Mucosa of descending colon (tissue), 3 donors: ENCODE data around the gene IL24. TPM values are rescaled to one million over a fixed set of nuclear protein-coding genes. Genes with fewer than 3 reads are reported as not detected.

ENCODE experiments used
- ATAC-seq: fragments of 200-7000 bp; cut with Tn5 transposase; one replicate; pipeline ENCODE4 v1.9.1; 2020; ENCODE audit warnings: mild to moderate bottlenecking, moderate library complexity
- DNase-seq, 3 donors: peaks; one replicate each; pipeline ENCODE4 v3.0.0-alpha.2; 2020
- H3K36me3 ChIP-seq: fragments of 200-600 bp; one replicate; pipeline ENCODE4 v1.8.0; 2021; ENCODE audit warnings: low read depth, mild to moderate bottlenecking
- H3K4me1 ChIP-seq: fragments of 200-600 bp; one replicate; pipeline ENCODE4 v1.8.0; 2021; ENCODE audit warnings: low read depth, mild to moderate bottlenecking
- H3K4me3 ChIP-seq: fragments of 200-600 bp; one replicate; pipeline ENCODE4 v1.8.0; 2021; ENCODE audit warnings: mild to moderate bottlenecking
- H3K9me3 ChIP-seq: fragments of 200-600 bp; one replicate; pipeline ENCODE4 v1.8.0; 2021; ENCODE audit warnings: mild to moderate bottlenecking
- CTCF ChIP-seq: fragments of 200-600 bp; IDR thresholded peaks from one replicate; pipeline ENCODE4 v1.8.0; 2022; ENCODE audit warnings: antibody characterized with exemption, mild to moderate bottlenecking
- intact Hi-C, 2 donors: fragments of 100-400 bp; cut with DNase I in 1 of 2; cut with micrococcal nuclease in 1 of 2; formaldehyde crosslinking; loops; one replicate each; pipeline versions ENCODE4 v1.11.0 to v1.11.1; 2022; cut with DNase I, micrococcal nuclease
- total RNA-seq, 3 donors: library from RNA; stranded (reverse); fragmentation: NEBNext Ultra II Directional in 2 of 3; extraction: Animal tissue kit (Norgen Biotek cat#: 25700) in 2 of 3; gene quantifications; one replicate each; pipeline versions ENCODE4 v1.2.1 to v1.2.4, GENCODE V29; 2021 to 2023
- donor health status: DM: no; HTN: no; CAD: no; lungs with moderate emphysema.
- donor health status: DM: no; HTN: no; CAD: no.
- donor health status: DM: no; HTN: yes; CAD: no.

The IL24 gene
- total RNA-seq, 3 donors from 2014 or later: not detected

GRCh38 chr1:206951318-206952100, 54.3 kb downstream of the IL24 start:
- Histone ChIP-seq H3K4me1 (peaks cover 72% of the 10 kb centered on the region), H3K4me3 (no peak overlapping the region), H3K36me3 (no peaks in the 10 kb centered on the region), H3K9me3 (no peaks in the 10 kb centered on the region)
- intact Hi-C loops: no loop called here
- peak; percentile 56 for ATAC-seq
- DNase-seq: peak in 2 of 3 donors; percentile 56 to 72
- TF ChIP-seq CTCF: no peak

GRCh38 chr1:206952171-206952570, 54.9 kb downstream of the IL24 start:
- Histone ChIP-seq H3K36me3 (no peaks in the 10 kb centered on the region), H3K4me3 (no peak overlapping the region), H3K4me1 (peaks cover 74% of the 10 kb centered on the region), H3K9me3 (no peaks in the 10 kb centered on the region)
- intact Hi-C loops: no loop called here
- no peak for TF ChIP-seq CTCF
- DNase-seq (peak in 1 of 3 donors; percentile 43), ATAC-seq (peak; percentile 50)

- H3K9me3 ChIP-seq: no peaks in the 10 kb centered on the region
- intact Hi-C loops: no loop called here
- no peaks in the 10 kb centered on the region for H3K36me3 ChIP-seq
- peak; percentile 86 to 89 (median 88) for DNase-seq
- ATAC-seq: peak; percentile 69
- TF ChIP-seq CTCF: no peak
- no peak overlapping the region for H3K4me3 ChIP-seq
- peaks cover 70% of the 10 kb centered on the region for H3K4me1 ChIP-seq
Observed at GRCh38 chr1:206953126-206953525, 55.9 kb downstream of the IL24 start.

GRCh38 chr1:206953626-206954025, 56.4 kb downstream of the IL24 start:
- no peak for TF ChIP-seq CTCF
- no peak for DNase-seq
- intact Hi-C loops: no loop called here
- ATAC-seq: no peak
- Histone ChIP-seq H3K4me3 (no peak overlapping the region), H3K4me1 (peaks cover 67% of the 10 kb centered on the region), H3K36me3 (no peaks in the 10 kb centered on the region), H3K9me3 (no peaks in the 10 kb centered on the region)

Other genes starting within 250 kb of the IL24 start
- 10 to 100 TPM; 68.4 to 75.2 (median 72.1) TPM for gene MAPKAPK2, start 212.5 kb upstream of the IL24 start, total RNA-seq
- not detected for gene IL19, start 126.7 kb upstream of the IL24 start, total RNA-seq
- gene IL10, start 124.9 kb upstream of the IL24 start, total RNA-seq: 1 to 10 TPM; 1.0 to 2.9 (median 2.8) TPM
- gene IL20, start 31.8 kb upstream of the IL24 start, total RNA-seq: not detected
- gene FCMR, start 24.5 kb downstream of the IL24 start, total RNA-seq: 1 to 10 TPM; 1.6 to 5.6 (median 4.6) TPM
- over 10,000 TPM in 1 of 3 donors, 1,000 to 10,000 TPM in 2; 4,355 to 12,072 (median 9,452) TPM for gene PIGR, start 49.0 kb downstream of the IL24 start, total RNA-seq
- gene FCAMR, start 73.0 kb downstream of the IL24 start, total RNA-seq: under 1 TPM; 0.41 to 0.98 (median 0.84) TPM
- gene C1orf116, start 135.3 kb downstream of the IL24 start, total RNA-seq: 10 to 100 TPM in 2 of 3 donors, 1 to 10 TPM in 1; 8.7 to 31.0 (median 25.4) TPM
- 1 to 10 TPM; 5.8 to 7.8 (median 7.8) TPM for gene YOD1, start 153.8 kb downstream of the IL24 start, total RNA-seq
- 100 to 1,000 TPM in 1 of 3 donors, 10 to 100 TPM in 2; 45.1 to 118 (median 90.2) TPM for gene PFKFB2, start 155.8 kb downstream of the IL24 start, total RNA-seq
- 10 to 100 TPM in 1 of 3 donors, 1 to 10 TPM in 2; 4.4 to 20.0 (median 7.2) TPM for gene C4BPB, start 191.4 kb downstream of the IL24 start, total RNA-seq
- gene C4BPA, start 206.8 kb downstream of the IL24 start, total RNA-seq: 1 to 10 TPM; 1.5 to 5.9 (median 1.9) TPM